Activated naive CD4-positive, alpha-beta T cell treated with anti-CD3 and anti-CD28 coated beads, Interleukin-2, amount 50 U/mL, for 24 hours (primary cell): Measurements from ENCODE around the gene AFF2.

Source experiments
- H3K27ac Mint-ChIP-seq: one replicate; pipeline ENCODE4 v1.8.0; 2021; ENCODE audit warnings: mild to moderate bottlenecking, mixed read lengths
- H3K27me3 Mint-ChIP-seq: one replicate; pipeline ENCODE4 v1.8.0; 2021; ENCODE audit warnings: mixed read lengths
- H3K36me3 Mint-ChIP-seq: one replicate; pipeline ENCODE4 v1.8.0; 2021; ENCODE audit warnings: mixed read lengths
- H3K4me1 Mint-ChIP-seq: one replicate; pipeline ENCODE4 v1.8.0; 2021; ENCODE audit warnings: mixed read lengths
- H3K4me3 Mint-ChIP-seq: one replicate; pipeline ENCODE4 v1.8.0; 2021; ENCODE audit warnings: mild to moderate bottlenecking, mixed read lengths
- H3K9me3 Mint-ChIP-seq: one replicate; pipeline ENCODE4 v1.8.0; 2021; ENCODE audit warnings: mixed read lengths

Gene AFF2

GRCh38 chrX:148682206-148682605 lies 181.8 kb downstream of the AFF2 start:
- no peaks in the 10 kb centered on the region for H3K4me1 Mint-ChIP-seq
- no peak overlapping the region for H3K4me3 Mint-ChIP-seq
- H3K27me3 Mint-ChIP-seq: no peaks in the 10 kb centered on the region
- H3K27ac Mint-ChIP-seq: peak overlapping the region; percentile 14
- no peaks in the 10 kb centered on the region for H3K9me3 Mint-ChIP-seq
- H3K36me3 Mint-ChIP-seq: no peaks in the 10 kb centered on the region

- Mint-ChIP-seq H3K27me3 (no peaks in the 10 kb centered on the region), H3K27ac (no peak overlapping the region), H3K4me3 (no peak overlapping the region), H3K36me3 (no peaks in the 10 kb centered on the region), H3K4me1 (no peaks in the 10 kb centered on the region), H3K9me3 (no peaks in the 10 kb centered on the region)
Observed at GRCh38 chrX:148691456-148691855, 191.0 kb downstream of the AFF2 start.

- no peaks in the 10 kb centered on the region for H3K4me1 Mint-ChIP-seq
- H3K4me3 Mint-ChIP-seq: no peak overlapping the region
- no peaks in the 10 kb centered on the region for H3K9me3 Mint-ChIP-seq
- H3K27me3 Mint-ChIP-seq: no peaks in the 10 kb centered on the region
- H3K27ac Mint-ChIP-seq: no peak overlapping the region
- H3K36me3 Mint-ChIP-seq: peaks cover 1% of the 10 kb centered on the region
Observed at GRCh38 chrX:148695255-148695654, 194.8 kb downstream of the AFF2 start.

- H3K27ac Mint-ChIP-seq: no peak overlapping the region
Observed at GRCh38 chrX:148698221-148698620, 197.8 kb downstream of the AFF2 start.

GRCh38 chrX:148700021-148700420 lies 199.6 kb downstream of the AFF2 start:
- Mint-ChIP-seq H3K27me3 (no peaks in the 10 kb centered on the region), H3K9me3 (no peaks in the 10 kb centered on the region), H3K4me3 (no peak overlapping the region), H3K4me1 (no peaks in the 10 kb centered on the region), H3K27ac (no peak overlapping the region), H3K36me3 (peaks cover 1% of the 10 kb centered on the region)

More at GRCh38 chrX:148698221-148698620, 197.8 kb downstream of the AFF2 start:
- Mint-ChIP-seq H3K27me3 (no peaks in the 10 kb centered on the region), H3K4me3 (no peak overlapping the region), H3K36me3 (peaks cover 1% of the 10 kb centered on the region), H3K9me3 (no peaks in the 10 kb centered on the region), H3K4me1 (no peaks in the 10 kb centered on the region)

- Mint-ChIP-seq H3K4me3 (no peak overlapping the region), H3K27me3 (no peaks in the 10 kb centered on the region)
Observed at GRCh38 chrX:148713981-148714380, 213.6 kb downstream of the AFF2 start.

GRCh38 chrX:148715361-148715760 lies 214.9 kb downstream of the AFF2 start:
- no peaks in the 10 kb centered on the region for H3K9me3 Mint-ChIP-seq
- H3K4me1 Mint-ChIP-seq: no peaks in the 10 kb centered on the region
- no peak overlapping the region for H3K4me3 Mint-ChIP-seq
- no peaks in the 10 kb centered on the region for H3K36me3 Mint-ChIP-seq
- no peak overlapping the region for H3K27ac Mint-ChIP-seq
- H3K27me3 Mint-ChIP-seq: no peaks in the 10 kb centered on the region

More at GRCh38 chrX:148713981-148714380, 213.6 kb downstream of the AFF2 start:
- no peaks in the 10 kb centered on the region for H3K36me3 Mint-ChIP-seq
- H3K4me1 Mint-ChIP-seq: no peaks in the 10 kb centered on the region
- no peaks in the 10 kb centered on the region for H3K9me3 Mint-ChIP-seq
- H3K27ac Mint-ChIP-seq: no peak overlapping the region

GRCh38 chrX:148722966-148723365 lies 222.5 kb downstream of the AFF2 start:
- Mint-ChIP-seq H3K9me3 (no peaks in the 10 kb centered on the region), H3K4me3 (no peak overlapping the region), H3K27me3 (no peaks in the 10 kb centered on the region), H3K4me1 (no peaks in the 10 kb centered on the region), H3K36me3 (no peaks in the 10 kb centered on the region), H3K27ac (no peak overlapping the region)

- Mint-ChIP-seq H3K27me3 (no peaks in the 10 kb centered on the region), H3K4me3 (no peak overlapping the region), H3K9me3 (no peaks in the 10 kb centered on the region), H3K36me3 (no peaks in the 10 kb centered on the region), H3K27ac (no peak overlapping the region), H3K4me1 (no peaks in the 10 kb centered on the region)
Observed at GRCh38 chrX:148723551-148723950, 223.1 kb downstream of the AFF2 start.

- Mint-ChIP-seq H3K9me3 (no peaks in the 10 kb centered on the region), H3K4me1 (no peaks in the 10 kb centered on the region), H3K27ac (no peak overlapping the region), H3K27me3 (no peaks in the 10 kb centered on the region), H3K4me3 (no peak overlapping the region), H3K36me3 (no peaks in the 10 kb centered on the region)
Observed at GRCh38 chrX:148728901-148729300, 228.5 kb downstream of the AFF2 start.

- no peaks in the 10 kb centered on the region for H3K9me3 Mint-ChIP-seq
- H3K27ac Mint-ChIP-seq: no peak overlapping the region
- H3K4me1 Mint-ChIP-seq: no peaks in the 10 kb centered on the region
- no peaks in the 10 kb centered on the region for H3K36me3 Mint-ChIP-seq
- no peaks in the 10 kb centered on the region for H3K27me3 Mint-ChIP-seq
- no peak overlapping the region for H3K4me3 Mint-ChIP-seq
Observed at GRCh38 chrX:148732743-148733142, 232.3 kb downstream of the AFF2 start.

- Mint-ChIP-seq H3K4me1 (peaks cover 5% of the 10 kb centered on the region), H3K27ac (no peak overlapping the region), H3K36me3 (no peaks in the 10 kb centered on the region), H3K9me3 (no peaks in the 10 kb centered on the region), H3K27me3 (no peaks in the 10 kb centered on the region), H3K4me3 (no peak overlapping the region)
Observed at GRCh38 chrX:148741441-148741840, 241.0 kb downstream of the AFF2 start.

GRCh38 chrX:148755111-148755510 lies 254.7 kb downstream of the AFF2 start:
- Mint-ChIP-seq H3K4me3 (no peak overlapping the region), H3K9me3 (no peaks in the 10 kb centered on the region), H3K4me1 (no peaks in the 10 kb centered on the region), H3K27me3 (no peaks in the 10 kb centered on the region), H3K36me3 (no peaks in the 10 kb centered on the region), H3K27ac (no peak overlapping the region)

- Mint-ChIP-seq H3K4me3 (no peak overlapping the region), H3K4me1 (no peaks in the 10 kb centered on the region), H3K36me3 (no peaks in the 10 kb centered on the region), H3K27me3 (no peaks in the 10 kb centered on the region), H3K9me3 (no peaks in the 10 kb centered on the region), H3K27ac (no peak overlapping the region)
Observed at GRCh38 chrX:148763896-148764295, 263.5 kb downstream of the AFF2 start.

- Mint-ChIP-seq H3K4me3 (no peak overlapping the region), H3K36me3 (no peaks in the 10 kb centered on the region), H3K27ac (no peak overlapping the region), H3K4me1 (no peaks in the 10 kb centered on the region), H3K27me3 (no peaks in the 10 kb centered on the region), H3K9me3 (no peaks in the 10 kb centered on the region)
Observed at GRCh38 chrX:148768296-148768695, 267.9 kb downstream of the AFF2 start.

- no peaks in the 10 kb centered on the region for H3K27me3 Mint-ChIP-seq
- no peak overlapping the region for H3K4me3 Mint-ChIP-seq
- H3K4me1 Mint-ChIP-seq: no peaks in the 10 kb centered on the region
- H3K27ac Mint-ChIP-seq: no peak overlapping the region
- no peaks in the 10 kb centered on the region for H3K9me3 Mint-ChIP-seq
- no peaks in the 10 kb centered on the region for H3K36me3 Mint-ChIP-seq
Observed at GRCh38 chrX:148771440-148771839, 271.0 kb downstream of the AFF2 start.

- peaks cover 6% of the 10 kb centered on the region for H3K9me3 Mint-ChIP-seq
Observed at GRCh38 chrX:148774276-148774675, 273.9 kb downstream of the AFF2 start.

More at GRCh38 chrX:148774276-148774675, 273.9 kb downstream of the AFF2 start:
- Mint-ChIP-seq H3K36me3 (no peaks in the 10 kb centered on the region), H3K27ac (no peak overlapping the region), H3K4me1 (no peaks in the 10 kb centered on the region), H3K27me3 (no peaks in the 10 kb centered on the region), H3K4me3 (no peak overlapping the region)
